HepG2 (cell line): ENCODE results near the gene CTRL. TPM values are rescaled to one million over a fixed set of nuclear protein-coding genes. Genes with fewer than 3 reads are reported as not detected.

Experiments used
- BRF2 ChIP-seq: sonication (generic); formaldehyde crosslinking; IDR thresholded peaks from 2 replicates; pipeline ENCODE4 v1.8.1; 2022; ENCODE audit warnings: mild to moderate bottlenecking, missing genetic modification reagents
- ETS1 ChIP-seq: sonication (generic); formaldehyde crosslinking; IDR thresholded peaks from 2 replicates; pipeline ENCODE4 v1.4.0; 2020; ENCODE audit warnings: missing genetic modification reagents
- ETV6 ChIP-seq: sonication (generic); formaldehyde crosslinking; conservative IDR thresholded peaks from 2 replicates; pipeline ENCODE4 v1.4.0; 2020; ENCODE audit warnings: missing genetic modification reagents
- FOXK1 ChIP-seq: sonication (generic); formaldehyde crosslinking; IDR thresholded peaks from 2 replicates; pipeline ENCODE4 v1.4.0; 2020; ENCODE audit warnings: low read depth, missing genetic modification reagents, borderline replicate concordance
- LBX2 ChIP-seq: sonication (generic); formaldehyde crosslinking; IDR thresholded peaks from 2 replicates; pipeline ENCODE4 v1.5.0; 2020; ENCODE audit warnings: missing genetic modification reagents, mild to moderate bottlenecking, borderline replicate concordance
- MAFF ChIP-seq: IDR thresholded peaks from 2 replicates; pipeline ENCODE4 v1.6.1; 2011; ENCODE audit warnings: low read depth, low read length, improper control_type of control experiment
- MTA1 ChIP-seq: sonication (generic); formaldehyde crosslinking; IDR thresholded peaks from 2 replicates; pipeline ENCODE4 v1.4.0; 2020; ENCODE audit warnings: missing genetic modification reagents, mild to moderate bottlenecking, borderline replicate concordance
- MTF1 ChIP-seq: sonication (generic); formaldehyde crosslinking; IDR thresholded peaks from 2 replicates; pipeline ENCODE4 v1.5.0; 2020; ENCODE audit warnings: missing genetic modification reagents
- RFX1 ChIP-seq: fragments of 450-650 bp; IDR thresholded peaks from 2 replicates; pipeline ENCODE4 v1.6.1; 2017
- SMAD3 ChIP-seq: sonication (generic); formaldehyde crosslinking; IDR thresholded peaks from 2 replicates; pipeline ENCODE4 v1.4.0; 2020; ENCODE audit warnings: missing genetic modification reagents
- SOX6 ChIP-seq, 2 experiments: fragments of 450-650 bp in 1 of 2; sonication (generic) in 1 of 2; formaldehyde crosslinking in 1 of 2; IDR thresholded peaks; 2 replicates each; pipeline versions ENCODE4 v1.4.0 to v1.6.1; 2017 to 2020; ENCODE audit warnings: antibody characterized with exemption in 1 of 2, mild to moderate bottlenecking in 1 of 2, missing genetic modification reagents in 1 of 2
- STAT5B ChIP-seq: sonication (generic); formaldehyde crosslinking; IDR thresholded peaks from 2 replicates; pipeline ENCODE4 v1.4.0; 2020; ENCODE audit warnings: missing genetic modification reagents
- XBP1 ChIP-seq: sonication (generic); formaldehyde crosslinking; IDR thresholded peaks from 2 replicates; pipeline ENCODE4 v1.5.0; 2020; ENCODE audit warnings: missing genetic modification reagents
- ZNF260 ChIP-seq: sonication (generic); formaldehyde crosslinking; IDR thresholded peaks from 2 replicates; pipeline ENCODE4 v1.4.0; 2020; ENCODE audit warnings: missing genetic modification reagents, low read depth, mild to moderate bottlenecking, borderline replicate concordance
- ZNF543 ChIP-seq: sonication (generic); formaldehyde crosslinking; IDR thresholded peaks from 2 replicates; pipeline ENCODE4 v1.4.0; 2020; ENCODE audit warnings: mild to moderate bottlenecking, missing genetic modification reagents
- ZNF563 ChIP-seq: sonication (generic); formaldehyde crosslinking; IDR thresholded peaks from 2 replicates; pipeline ENCODE4 v1.8.0; 2022; ENCODE audit warnings: mild to moderate bottlenecking, moderate library complexity, missing genetic modification reagents
- ZNF605 ChIP-seq: sonication (generic); formaldehyde crosslinking; IDR thresholded peaks from 2 replicates; pipeline ENCODE4 v1.8.0; 2022; ENCODE audit warnings: mild to moderate bottlenecking, missing genetic modification reagents
- ZNF660 ChIP-seq: sonication (generic); formaldehyde crosslinking; IDR thresholded peaks from 2 replicates; pipeline ENCODE4 v1.5.1; 2020; ENCODE audit warnings: mild to moderate bottlenecking, low read depth, missing genetic modification reagents, borderline replicate concordance
- ZNF704 ChIP-seq: sonication (generic); formaldehyde crosslinking; IDR thresholded peaks from 2 replicates; pipeline ENCODE4 v1.8.1; 2023; ENCODE audit warnings: mild to moderate bottlenecking, inconsistent platforms, moderate library complexity, missing genetic modification reagents, borderline replicate concordance
- ZNF737 ChIP-seq: sonication (generic); formaldehyde crosslinking; IDR thresholded peaks from 2 replicates; pipeline ENCODE4 v1.5.0; 2020; ENCODE audit warnings: missing genetic modification reagents, mild to moderate bottlenecking, borderline replicate concordance
- ZNF749 ChIP-seq: sonication (generic); formaldehyde crosslinking; IDR thresholded peaks from 2 replicates; pipeline ENCODE4 v1.8.0; 2022; ENCODE audit warnings: mild to moderate bottlenecking, missing genetic modification reagents, moderate library complexity, borderline replicate concordance
- ZNF772 ChIP-seq: sonication (generic); formaldehyde crosslinking; IDR thresholded peaks from 2 replicates; pipeline ENCODE4 v1.5.0; 2020; ENCODE audit warnings: mild to moderate bottlenecking, missing genetic modification reagents
- ZUFSP ChIP-seq: sonication (generic); formaldehyde crosslinking; IDR thresholded peaks from 2 replicates; pipeline ENCODE4 v1.9.0; 2021; ENCODE audit warnings: missing genetic modification reagents, mild to moderate bottlenecking, borderline replicate concordance
- polyA plus RNA-seq, 8 experiments: library from polyadenylated mRNA; depleted of rRNA in 3 of 8; stranded (reverse) in 7 of 8; unstranded in 1 of 8; fragments of >200 nt; fragmentation: Illumina TruSeq in 4 of 8; extraction: Trizol in 4 of 8; gene quantifications; 2 replicates each; pipeline versions ENCODE4 v1.2.1 to v1.2.3, GENCODE V29; 2011 to 2016; ENCODE audit warnings: low read depth in 4 of 8, missing spikeins in 1 of 8, mixed read lengths in 1 of 8; ENCODE audit not compliant: insufficient read depth in 1 of 8
- total RNA-seq, 5 experiments: library from RNA; depleted of rRNA; stranded (reverse); fragments of >200 nt; fragmentation: Illumina TruSeq; extraction: Trizol; gene quantifications; 2 replicates each; pipeline ENCODE4 v1.2.3, GENCODE V29; 2016; ENCODE audit warnings: low read depth in 1 of 5

The CTRL gene
- total and polyA plus RNA-seq, 2 of the 13 experiments (the other 11 are each of a cell fraction or from before 2014, with no cell fraction given): 1.9 to 2.7 TPM

- TF ChIP-seq BRF2 (CRISPR knock-in tag): peak; percentile 90
- peak; percentile 48 for TF ChIP-seq ZNF772 (CRISPR knock-in tag)
- TF ChIP-seq ZNF605: peak; percentile 91
- TF ChIP-seq STAT5B: peak; percentile 55; the same call in 1 of the 2 replicates
- TF ChIP-seq MTF1 (CRISPR knock-in tag): 0 out of 2 replicates have a peak, but pooled peaks have one; percentile 45
- no peak; the same call in 1 of the 2 replicates for TF ChIP-seq ETS1 (CRISPR knock-in tag)
- no peak; the same call in 1 of the 2 replicates for TF ChIP-seq ZNF660 (CRISPR knock-in tag)
- TF ChIP-seq LBX2 (CRISPR knock-in tag): peak; percentile 95
- 0 out of 2 replicates have a peak, but pooled peaks have one; percentile 46 for TF ChIP-seq FOXK1 (CRISPR knock-in tag)
- no peak for TF ChIP-seq MAFF
- peak; percentile 76; the same call in 1 of the 2 replicates for TF ChIP-seq XBP1 (CRISPR knock-in tag)
- no peak for TF ChIP-seq RFX1
- TF ChIP-seq ETV6 (CRISPR knock-in tag): 0 out of 2 replicates have a peak, but pooled peaks have one; percentile 35
- TF ChIP-seq ZNF704 (CRISPR knock-in tag): peak; percentile 66
- peak; percentile 83 for TF ChIP-seq ZNF563 (CRISPR knock-in tag)
- 0 out of 2 replicates have a peak, but pooled peaks have one; percentile 62 for TF ChIP-seq ZNF737 (CRISPR knock-in tag)
- no peak for TF ChIP-seq ZUFSP (CRISPR knock-in tag)
- TF ChIP-seq SOX6 (IDR thresholded peaks at IDR 0.05): no peak
- TF ChIP-seq SOX6 (CRISPR knock-in tag; IDR thresholded peaks at IDR 0.05): peak; percentile 75
- TF ChIP-seq ZNF260 (CRISPR knock-in tag): no peak
- peak; percentile 67; the same call in 1 of the 2 replicates for TF ChIP-seq ZNF749 (CRISPR knock-in tag)
- TF ChIP-seq MTA1 (CRISPR knock-in tag): peak; percentile 64; the same call in 1 of the 2 replicates
- no peak; the same call in none of the 2 replicates for TF ChIP-seq SMAD3 (CRISPR knock-in tag)
- peak; percentile 91 for TF ChIP-seq ZNF543 (CRISPR knock-in tag)
Observed at GRCh38 chr16:67935402-67936123, 3.9 kb upstream of the CTRL start (continued).
